Measurements from ENCODE around the gene DYNC1I1. TPM values are rescaled to one million over a fixed set of nuclear protein-coding genes. Genes with fewer than 3 reads are reported as not detected.

DYNC1I1 gene
- total and polyA plus RNA-seq, 10 donors: 0.21 to 7.5 (median 0.86) TPM

DNA sequence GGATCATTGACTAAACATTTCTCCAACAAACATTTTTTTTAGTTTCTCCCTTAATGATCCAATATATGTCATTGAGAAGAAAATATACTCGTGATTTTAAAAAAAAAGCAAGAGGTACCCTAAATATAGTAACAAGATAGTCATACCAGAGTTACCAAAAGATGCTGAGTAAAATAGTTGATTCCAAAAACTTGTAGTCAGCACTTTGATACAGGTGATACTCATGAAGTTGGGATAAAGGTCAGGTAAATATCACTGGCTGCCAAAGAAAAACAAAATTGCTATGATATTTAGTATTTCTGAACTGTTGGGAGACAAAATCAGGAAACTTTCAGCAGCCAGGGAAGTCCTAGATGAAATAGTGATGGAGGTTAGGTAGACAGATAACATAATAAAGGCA lies 225.3 kb downstream of the DYNC1I1 start:
- no peak for TF ChIP-seq POLR2A (IDR thresholded peaks at IDR 0.05)
- intact Hi-C loops (cut with DNase I; ENCODE audit: low total_unique reads): no loop called here
- WGBS, 5 donors: 56 to 79% (median 64%) methylated on average over 1 of the region's 1 CpG
- Histone ChIP-seq H3K4me3 (no peak overlapping the region), H3K9me3 (no peaks in the 10 kb centered on the region), H3K4me1 (no peaks in the 10 kb centered on the region), H3K27me3 (replicated peaks in 1 of 7) (no peaks in the 10 kb centered on the region), H3K27ac (no peak overlapping the region), H3K36me3 (no peaks in the 10 kb centered on the region)
- no peak for DNase-seq

DNA sequence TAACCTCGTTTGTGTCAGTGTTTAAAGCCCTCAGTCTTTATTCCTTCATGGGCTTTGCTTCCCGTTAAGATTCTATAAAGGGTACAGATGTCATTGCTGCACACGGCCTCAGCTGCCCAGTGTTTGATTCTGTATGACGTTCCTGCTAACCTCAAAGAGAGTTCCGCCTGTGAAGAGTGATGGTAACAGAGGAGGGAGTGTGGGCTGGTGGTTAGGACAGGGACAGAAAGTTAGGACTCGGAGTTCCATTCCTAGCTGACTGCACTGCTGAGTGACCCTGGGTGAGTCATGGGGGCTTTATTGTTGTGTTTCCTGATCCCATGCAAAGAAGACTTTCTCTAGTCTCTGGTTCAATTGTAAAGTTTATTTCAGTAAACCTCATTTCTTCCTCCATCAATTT lies 227.1 kb downstream of the DYNC1I1 start:
- no peaks in the 10 kb centered on the region for H3K36me3 ChIP-seq
- H3K4me1 ChIP-seq: no peaks in the 10 kb centered on the region
- no peak for DNase-seq
- no peak overlapping the region for H3K27ac ChIP-seq
- H3K4me3 ChIP-seq: no peak overlapping the region
- no peaks in the 10 kb centered on the region for H3K9me3 ChIP-seq
- no peaks in the 10 kb centered on the region for H3K27me3 ChIP-seq (replicated peaks in 1 of 7)
- TF ChIP-seq POLR2AphosphoS5 (IDR thresholded peaks at IDR 0.05) (no peak), POLR2A (IDR thresholded peaks at IDR 0.05) (no peak)
- TF ChIP-seq, protein P1, sequence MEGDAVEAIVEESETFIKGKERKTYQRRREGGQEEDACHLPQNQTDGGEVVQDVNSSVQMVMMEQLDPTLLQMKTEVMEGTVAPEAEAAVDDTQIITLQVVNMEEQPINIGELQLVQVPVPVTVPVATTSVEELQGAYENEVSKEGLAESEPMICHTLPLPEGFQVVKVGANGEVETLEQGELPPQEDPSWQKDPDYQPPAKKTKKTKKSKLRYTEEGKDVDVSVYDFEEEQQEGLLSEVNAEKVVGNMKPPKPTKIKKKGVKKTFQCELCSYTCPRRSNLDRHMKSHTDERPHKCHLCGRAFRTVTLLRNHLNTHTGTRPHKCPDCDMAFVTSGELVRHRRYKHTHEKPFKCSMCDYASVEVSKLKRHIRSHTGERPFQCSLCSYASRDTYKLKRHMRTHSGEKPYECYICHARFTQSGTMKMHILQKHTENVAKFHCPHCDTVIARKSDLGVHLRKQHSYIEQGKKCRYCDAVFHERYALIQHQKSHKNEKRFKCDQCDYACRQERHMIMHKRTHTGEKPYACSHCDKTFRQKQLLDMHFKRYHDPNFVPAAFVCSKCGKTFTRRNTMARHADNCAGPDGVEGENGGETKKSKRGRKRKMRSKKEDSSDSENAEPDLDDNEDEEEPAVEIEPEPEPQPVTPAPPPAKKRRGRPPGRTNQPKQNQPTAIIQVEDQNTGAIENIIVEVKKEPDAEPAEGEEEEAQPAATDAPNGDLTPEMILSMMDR (IDR thresholded peaks at IDR 0.05 in 8 of 11, conservative IDR thresholded peaks at IDR 0.05 in 3 of 11): no peak
- 69 to 78% (median 76%) methylated on average over 6 of the region's 6 CpGs for WGBS, 5 donors
- intact Hi-C loops (cut with DNase I; ENCODE audit: low total_unique reads): no loop called here

DNA sequence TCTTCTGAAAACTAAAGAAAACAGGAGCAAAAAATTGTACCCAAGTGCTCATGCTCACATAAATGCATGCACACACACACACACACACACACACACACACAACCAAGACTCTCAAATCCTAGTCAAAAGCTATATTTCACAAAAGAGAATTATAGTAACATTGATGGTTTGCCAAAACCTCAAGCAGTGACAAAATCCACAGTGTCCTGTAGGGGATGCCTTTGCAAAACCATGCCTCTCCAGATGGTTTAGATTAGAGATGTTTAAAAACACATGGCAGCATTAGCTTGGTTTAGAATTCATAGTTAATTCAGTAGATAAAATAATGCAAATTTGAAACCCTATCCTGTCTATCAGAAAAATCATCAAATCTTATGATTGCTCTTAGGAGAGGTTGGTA lies 232.2 kb downstream of the DYNC1I1 start:
- DNase-seq: no peak
- no peaks in the 10 kb centered on the region for H3K4me1 ChIP-seq
- no peak overlapping the region for H3K27ac ChIP-seq
- TF ChIP-seq POLR2AphosphoS5 (IDR thresholded peaks at IDR 0.05) (no peak), POLR2A (IDR thresholded peaks at IDR 0.05) (no peak)
- TF ChIP-seq, protein P1 (IDR thresholded peaks at IDR 0.05 in 8 of 11, conservative IDR thresholded peaks at IDR 0.05 in 3 of 11): no peak
- H3K4me3 ChIP-seq: no peak overlapping the region
- no peaks in the 10 kb centered on the region for H3K36me3 ChIP-seq
- no peaks in the 10 kb centered on the region for H3K9me3 ChIP-seq
- intact Hi-C loops (cut with DNase I; ENCODE audit: low total_unique reads): no loop called here
- H3K27me3 ChIP-seq (replicated peaks in 1 of 7): no peaks in the 10 kb centered on the region

DNA sequence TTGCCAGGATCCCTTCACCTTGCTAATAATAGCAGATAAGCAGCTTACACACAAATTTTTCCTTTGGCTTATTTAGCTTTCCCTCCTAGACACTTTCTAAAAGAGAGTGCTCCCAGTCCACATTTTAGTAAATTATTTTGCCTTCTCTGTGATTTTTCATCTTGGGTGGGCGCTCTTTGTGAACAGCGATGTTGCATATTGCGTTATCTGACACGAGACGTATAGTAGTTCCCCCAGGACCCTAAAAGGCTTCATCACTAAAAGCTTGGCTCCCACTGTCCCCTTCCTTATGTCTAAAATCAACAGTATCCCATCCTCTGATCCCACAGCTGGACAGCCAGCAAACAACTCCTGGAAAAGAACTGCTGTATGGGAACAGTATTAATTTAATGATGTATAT lies 232.9 kb downstream of the DYNC1I1 start:
- H3K27me3 ChIP-seq (replicated peaks in 1 of 7): no peaks in the 10 kb centered on the region
- H3K27ac ChIP-seq: no peak overlapping the region
- no peaks in the 10 kb centered on the region for H3K4me1 ChIP-seq
- no peaks in the 10 kb centered on the region for H3K36me3 ChIP-seq
- no peaks in the 10 kb centered on the region for H3K9me3 ChIP-seq
- no peak for DNase-seq
- WGBS, 5 donors: 90 to 94% (median 93%) methylated on average over 5 of the region's 5 CpGs
- intact Hi-C loops (cut with DNase I; ENCODE audit: low total_unique reads): no loop called here
- no peak overlapping the region for H3K4me3 ChIP-seq
- TF ChIP-seq POLR2AphosphoS5 (IDR thresholded peaks at IDR 0.05) (no peak), POLR2A (IDR thresholded peaks at IDR 0.05) (no peak)
- TF ChIP-seq, protein P1 (IDR thresholded peaks at IDR 0.05 in 8 of 11, conservative IDR thresholded peaks at IDR 0.05 in 3 of 11): no peak

DNA sequence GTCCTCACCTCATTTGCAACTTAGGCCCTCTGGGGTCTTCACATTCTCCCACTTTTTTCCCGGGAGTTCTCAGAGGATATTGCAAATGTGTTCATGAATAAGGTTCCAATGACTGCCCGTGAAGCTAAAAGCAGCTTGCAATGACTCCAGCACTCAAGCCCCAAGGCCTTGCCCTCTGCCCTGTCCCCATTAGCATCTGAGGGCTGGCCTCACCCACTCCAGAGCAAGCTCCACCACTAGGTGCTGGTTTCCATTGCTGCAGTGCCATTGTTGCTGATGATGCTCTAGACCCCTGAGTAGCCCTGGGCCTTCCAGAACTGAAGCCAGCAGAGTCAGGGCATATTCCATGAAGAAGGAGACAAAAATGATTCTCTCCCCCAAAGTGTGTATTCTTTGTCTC lies 236.8 kb downstream of the DYNC1I1 start:
- 84 to 93% (median 87%) methylated on average over 2 of the region's 2 CpGs for WGBS, 5 donors
- Histone ChIP-seq H3K4me3 (no peak overlapping the region), H3K9me3 (no peaks in the 10 kb centered on the region), H3K36me3 (no peaks in the 10 kb centered on the region), H3K27ac (no peak overlapping the region), H3K27me3 (replicated peaks in 1 of 7) (peaks cover 0 to 3% (median 0%) of the 10 kb centered on the region in 7 donors), H3K4me1 (no peaks in the 10 kb centered on the region)
- no peak for DNase-seq
- TF ChIP-seq, protein P1 (IDR thresholded peaks at IDR 0.05 in 8 of 11, conservative IDR thresholded peaks at IDR 0.05 in 3 of 11): no peak
- TF ChIP-seq POLR2AphosphoS5 (IDR thresholded peaks at IDR 0.05): no peak
- no peak for TF ChIP-seq POLR2A (IDR thresholded peaks at IDR 0.05)
- intact Hi-C loops (cut with DNase I; ENCODE audit: low total_unique reads): no loop called here
